Measurements from ENCODE around the gene COL23A1. TPM values are rescaled to one million over a fixed set of nuclear protein-coding genes. Genes with fewer than 3 reads are reported as not detected.

COL23A1 gene
- total RNA-seq, 1 experiment from 2014 or later: not detected

DNA sequence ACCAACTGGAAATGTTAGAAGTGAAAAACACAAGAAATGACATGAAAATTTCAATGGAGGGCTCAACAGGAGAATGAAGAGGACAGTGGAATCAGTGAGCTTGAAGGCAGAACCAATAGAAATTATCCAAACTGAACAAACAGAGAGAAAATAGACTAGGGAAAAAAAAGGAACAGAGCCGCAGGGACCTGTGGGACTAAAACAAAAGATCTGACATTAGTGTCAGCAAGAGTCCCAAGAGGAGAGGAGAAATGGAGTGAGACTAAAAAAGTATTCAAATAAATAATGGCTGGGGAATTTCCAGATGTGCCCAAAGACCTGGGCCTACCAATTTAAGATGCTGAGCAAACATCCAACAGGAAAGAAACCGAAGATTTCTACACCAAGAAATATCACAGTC lies 182.5 kb downstream of the COL23A1 start:
- Histone ChIP-seq H3K4me1 (ENCODE audit: insufficient read depth, low read length) (peaks cover 14% of the 10 kb centered on the region), H4K20me1 (ENCODE audit: low read length) (no peaks in the 10 kb centered on the region), H3K9ac (ENCODE audit: low read length) (no peak overlapping the region), H2AFZ (ENCODE audit: low read length) (no peak overlapping the region), H3K27me3 (ENCODE audit: low read length) (peaks cover 30% of the 10 kb centered on the region), H3K4me2 (ENCODE audit: low read length) (no peak overlapping the region), H3K79me2 (ENCODE audit: low read length) (no peaks in the 10 kb centered on the region), H3K27ac (ENCODE audit: low read length) (no peak overlapping the region), H3K4me3 (ENCODE audit: low read length) (no peak overlapping the region), H3K36me3 (ENCODE audit: low read depth, low read length) (no peaks in the 10 kb centered on the region), H3F3A (ENCODE audit: low read length, unreplicated experiment) (peaks cover 3% of the 10 kb centered on the region), H3K9me2 (replicated peaks; ENCODE audit: low read length) (no peaks in the 10 kb centered on the region), H3K9me3 (ENCODE audit: low read length) (no peaks in the 10 kb centered on the region)
- ChIA-PET CTCF (no interaction called here), POLR2A (ENCODE audit: unreplicated experiment) (no interaction called here)
- ATAC-seq: no peak
- no TSS peak for BruUV-seq (replicated peaks)
- TF ChIP-seq EZH2phosphoT487 (IDR thresholded peaks at IDR 0.05; ENCODE audit: borderline replicate concordance, low read length) (no peak), EZH2 (IDR thresholded peaks at IDR 0.05; ENCODE audit: low read length, unreplicated experiment) (no peak), CTCF (conservative IDR thresholded peaks at IDR 0.05; ENCODE audit: low read depth, low read length) (no peak)
- intact Hi-C loops (cut with micrococcal nuclease): no loop called here
- DNase-seq: no peak

DNA sequence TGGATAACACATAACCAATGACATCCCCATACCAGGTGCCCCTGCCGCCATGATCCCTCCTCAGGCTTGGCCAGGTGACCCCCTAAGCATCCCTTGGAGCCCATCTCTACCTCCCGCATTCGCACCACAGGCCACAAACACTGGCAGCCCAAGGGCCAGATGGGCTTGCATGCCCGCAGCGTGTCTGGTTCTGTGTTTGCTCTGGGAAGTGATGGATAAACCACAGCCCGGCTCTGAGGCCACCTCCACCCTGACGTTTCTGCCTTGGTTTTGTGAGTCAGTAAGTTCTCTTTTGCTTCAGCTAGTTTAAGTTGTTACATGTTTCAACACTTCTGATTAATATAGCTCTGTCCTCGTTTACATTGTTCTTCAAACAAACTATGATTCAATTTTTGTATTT lies 185.2 kb downstream of the COL23A1 start:
- no peak overlapping the region for H3K4me3 ChIP-seq (ENCODE audit: low read length)
- peak overlapping the region; percentile 38 for H3K4me2 ChIP-seq (ENCODE audit: low read length)
- H3K36me3 ChIP-seq (ENCODE audit: low read depth, low read length): no peaks in the 10 kb centered on the region
- H3K27me3 ChIP-seq (ENCODE audit: low read length): peaks cover 8% of the 10 kb centered on the region; the same call in 1 of the 2 replicates
- no peaks in the 10 kb centered on the region for H4K20me1 ChIP-seq (ENCODE audit: low read length)
- H3K79me2 ChIP-seq (ENCODE audit: low read length): no peaks in the 10 kb centered on the region
- BruUV-seq (replicated peaks): no TSS peak
- peak; percentile 71 for DNase-seq
- CTCF ChIA-PET: no interaction called here
- H3K27ac ChIP-seq (ENCODE audit: low read length): peak overlapping the region; percentile 42
- no peaks in the 10 kb centered on the region for H3K9me2 ChIP-seq (replicated peaks; ENCODE audit: low read length)
- no peak overlapping the region for H2AFZ ChIP-seq (ENCODE audit: low read length)
- H3K9me3 ChIP-seq (ENCODE audit: low read length): no peaks in the 10 kb centered on the region
- no peak for TF ChIP-seq CTCF (conservative IDR thresholded peaks at IDR 0.05; ENCODE audit: low read depth, low read length)
- no peak for TF ChIP-seq EZH2 (IDR thresholded peaks at IDR 0.05; ENCODE audit: low read length, unreplicated experiment)
- no peak for TF ChIP-seq EZH2phosphoT487 (IDR thresholded peaks at IDR 0.05; ENCODE audit: borderline replicate concordance, low read length)
- peak; percentile 82 for ATAC-seq
- POLR2A ChIA-PET (ENCODE audit: unreplicated experiment): no interaction called here
- intact Hi-C loops (cut with micrococcal nuclease): no loop called here
- H3K9ac ChIP-seq (ENCODE audit: low read length): no peak overlapping the region
- peaks cover 14% of the 10 kb centered on the region for H3K4me1 ChIP-seq (ENCODE audit: insufficient read depth, low read length)
- peaks cover 3% of the 10 kb centered on the region for H3F3A ChIP-seq (ENCODE audit: low read length, unreplicated experiment)

- Histone ChIP-seq H3K27ac (ENCODE audit: low read length) (no peak overlapping the region), H3F3A (ENCODE audit: low read length, unreplicated experiment) (peaks cover 3% of the 10 kb centered on the region), H3K4me1 (ENCODE audit: insufficient read depth, low read length) (peaks cover 14% of the 10 kb centered on the region), H2AFZ (ENCODE audit: low read length) (no peak overlapping the region), H3K79me2 (ENCODE audit: low read length) (no peaks in the 10 kb centered on the region), H3K27me3 (ENCODE audit: low read length) (peaks cover 2% of the 10 kb centered on the region; the same call in 1 of the 2 replicates), H3K9ac (ENCODE audit: low read length) (no peak overlapping the region), H3K4me2 (ENCODE audit: low read length) (no peak overlapping the region), H3K9me3 (ENCODE audit: low read length) (no peaks in the 10 kb centered on the region), H4K20me1 (ENCODE audit: low read length) (no peaks in the 10 kb centered on the region), H3K4me3 (ENCODE audit: low read length) (no peak overlapping the region), H3K36me3 (ENCODE audit: low read depth, low read length) (no peaks in the 10 kb centered on the region), H3K9me2 (replicated peaks; ENCODE audit: low read length) (no peaks in the 10 kb centered on the region)
- intact Hi-C loops (cut with micrococcal nuclease): no loop called here
- CTCF ChIA-PET: no interaction called here
- POLR2A ChIA-PET (ENCODE audit: unreplicated experiment): no interaction called here
- no peak for DNase-seq
- no TSS peak for BruUV-seq (replicated peaks)
- ATAC-seq: no peak
- no peak for TF ChIP-seq EZH2 (IDR thresholded peaks at IDR 0.05; ENCODE audit: low read length, unreplicated experiment)
- no peak for TF ChIP-seq CTCF (conservative IDR thresholded peaks at IDR 0.05; ENCODE audit: low read depth, low read length)
- no peak for TF ChIP-seq EZH2phosphoT487 (IDR thresholded peaks at IDR 0.05; ENCODE audit: borderline replicate concordance, low read length)
These were observed 186.1 kb downstream of the COL23A1 start for GRCh38 chr5:178403956-178404600.

Measured in PC-3 (cell line).